Mucosa of descending colon (tissue), 3 donors: Measurements from ENCODE around the gene LRP2. TPM values are rescaled to one million over a fixed set of nuclear protein-coding genes. Genes with fewer than 3 reads are reported as not detected.
A peak's percentile ranks its signal among the peaks of the same experiment; 100 is the strongest.
"Not testable (repeated sequence)": the region's sequence is repeated elsewhere in the genome, so short reads cannot be mapped to it uniquely, and the experiment has no call there.

Experiments
- ATAC-seq: fragments of 200-7000 bp; cut with Tn5 transposase; one replicate; pipeline ENCODE4 v1.9.1; 2020; ENCODE audit warnings: mild to moderate bottlenecking, moderate library complexity
- DNase-seq, 3 donors: peaks; one replicate each; pipeline ENCODE4 v3.0.0-alpha.2; 2020
- H3K36me3 ChIP-seq: fragments of 200-600 bp; one replicate; pipeline ENCODE4 v1.8.0; 2021; ENCODE audit warnings: low read depth, mild to moderate bottlenecking
- H3K4me1 ChIP-seq: fragments of 200-600 bp; one replicate; pipeline ENCODE4 v1.8.0; 2021; ENCODE audit warnings: low read depth, mild to moderate bottlenecking
- H3K4me3 ChIP-seq: fragments of 200-600 bp; one replicate; pipeline ENCODE4 v1.8.0; 2021; ENCODE audit warnings: mild to moderate bottlenecking
- H3K9me3 ChIP-seq: fragments of 200-600 bp; one replicate; pipeline ENCODE4 v1.8.0; 2021; ENCODE audit warnings: mild to moderate bottlenecking
- CTCF ChIP-seq: fragments of 200-600 bp; IDR thresholded peaks from one replicate; pipeline ENCODE4 v1.8.0; 2022; ENCODE audit warnings: antibody characterized with exemption, mild to moderate bottlenecking
- intact Hi-C, 2 donors: fragments of 100-400 bp; cut with DNase I in 1 of 2; cut with micrococcal nuclease in 1 of 2; formaldehyde crosslinking; loops; one replicate each; pipeline versions ENCODE4 v1.11.0 to v1.11.1; 2022; cut with DNase I, micrococcal nuclease
- total RNA-seq, 3 donors: library from RNA; stranded (reverse); fragmentation: NEBNext Ultra II Directional in 2 of 3; extraction: Animal tissue kit (Norgen Biotek cat#: 25700) in 2 of 3; gene quantifications; one replicate each; pipeline versions ENCODE4 v1.2.1 to v1.2.4, GENCODE V29; 2021 to 2023
- donor health status: DM: no; HTN: no; CAD: no; lungs with moderate emphysema.
- donor health status: DM: no; HTN: no; CAD: no.
- donor health status: DM: no; HTN: yes; CAD: no.

LRP2 gene
- total RNA-seq, 3 donors from 2014 or later = 0.06 TPM; not detected in 2

- no peaks in the 10 kb centered on the region for H3K36me3 ChIP-seq
- TF ChIP-seq CTCF = peak; percentile 69
- no peaks in the 10 kb centered on the region for H3K9me3 ChIP-seq
- H3K4me1 ChIP-seq = no peaks in the 10 kb centered on the region
- DNase-seq (peak in 2 of 3 donors; percentile 29 to 87), ATAC-seq (peak; percentile 89)
- H3K4me3 ChIP-seq = no peak overlapping the region
- intact Hi-C loops = no loop called here
These were observed 220.5 kb downstream of the LRP2 start for GRCh38 chr2:169141713-169142352.

- TF ChIP-seq CTCF = no peak
- no peaks in the 10 kb centered on the region for H3K4me1 ChIP-seq
- no peak for ATAC-seq
- intact Hi-C loops = loop anchor here in 1 of 2 donors (10.0 kb wide), 1 partner anchor 175 kb away; no protein-coding TSS in a partner anchor
- no peaks in the 10 kb centered on the region for H3K36me3 ChIP-seq
- H3K9me3 ChIP-seq = no peaks in the 10 kb centered on the region
- no peak for DNase-seq
- no peak overlapping the region for H3K4me3 ChIP-seq
These were observed 222.2 kb downstream of the LRP2 start for GRCh38 chr2:169139993-169140767.

GRCh38 chr2:169139145-169139544 lies 223.2 kb downstream of the LRP2 start:
- H3K4me1 ChIP-seq = no peaks in the 10 kb centered on the region
- intact Hi-C loops = loop anchor here in 1 of 2 donors (10.0 kb wide), 1 partner anchor 174 kb away; no protein-coding TSS in a partner anchor
- no peak for DNase-seq
- TF ChIP-seq CTCF = no peak
- no peaks in the 10 kb centered on the region for H3K36me3 ChIP-seq
- H3K4me3 ChIP-seq = no peak overlapping the region
- no peaks in the 10 kb centered on the region for H3K9me3 ChIP-seq
- ATAC-seq = no peak

GRCh38 chr2:169137924-169138323 lies 224.4 kb downstream of the LRP2 start:
- intact Hi-C loops = loop anchor here in 1 of 2 donors (10.0 kb wide), 1 partner anchor 173 kb away; no protein-coding TSS in a partner anchor
- no peaks in the 10 kb centered on the region for H3K9me3 ChIP-seq
- no peak overlapping the region for H3K4me3 ChIP-seq
- DNase-seq (no peak), ATAC-seq (no peak)
- TF ChIP-seq CTCF = no peak
- H3K36me3 ChIP-seq = no peaks in the 10 kb centered on the region
- no peaks in the 10 kb centered on the region for H3K4me1 ChIP-seq

GRCh38 chr2:169136885-169137534 lies 225.3 kb downstream of the LRP2 start:
- Histone ChIP-seq H3K4me1 (no peaks in the 10 kb centered on the region), H3K36me3 (no peaks in the 10 kb centered on the region), H3K4me3 (no peak overlapping the region), H3K9me3 (no peaks in the 10 kb centered on the region)
- DNase-seq = no peak
- ATAC-seq = no peak
- TF ChIP-seq CTCF = no peak
- intact Hi-C loops = loop anchor here in 1 of 2 donors (10.0 kb wide), 1 partner anchor 172 kb away; no protein-coding TSS in a partner anchor

GRCh38 chr2:169136428-169136827 lies 225.9 kb downstream of the LRP2 start:
- H3K4me1 ChIP-seq, H3K36me3 ChIP-seq, H3K9me3 ChIP-seq, ATAC-seq, DNase-seq, H3K4me3 ChIP-seq: not testable (repeated sequence)
- intact Hi-C loops = loop anchor here in 1 of 2 donors (10.0 kb wide), 1 partner anchor 172 kb away; no protein-coding TSS in a partner anchor

- not testable (repeated sequence) for H3K9me3 ChIP-seq, DNase-seq, H3K4me1 ChIP-seq, H3K4me3 ChIP-seq, ATAC-seq, H3K36me3 ChIP-seq
- intact Hi-C loops = loop anchor here in 1 of 2 donors (10.0 kb wide), 1 partner anchor 169 kb away; no protein-coding TSS in a partner anchor
These were observed 228.1 kb downstream of the LRP2 start for GRCh38 chr2:169134272-169134671.
